CD8-positive, alpha-beta memory T cell (primary cell): Measurements from ENCODE around the gene ADO. TPM values are rescaled to one million over a fixed set of nuclear protein-coding genes. Genes with fewer than 3 reads are reported as not detected.

Experiments used
- polyA plus RNA-seq: library from polyadenylated mRNA; unstranded; fragments of 300-500 nt; fragmentation: Illumina TruSeq; gene quantifications from one replicate; pipeline ENCODE4 v1.2.3, GENCODE V29; 2021
- total RNA-seq, 2 experiments: library from RNA; stranded (reverse); gene quantifications; one replicate each; pipeline ENCODE4 v1.2.3, GENCODE V29; 2021

Gene ADO
- total and polyA plus RNA-seq, 3 experiments from 2014 or later: 2.8 to 39.4 (median 38.4) TPM

Other genes starting within 250 kb of the ADO start
- 10 to 100 TPM; 87.8 to 89.9 TPM for gene EGR2, start 11.6 kb downstream of the ADO start, total RNA-seq
- gene EGR2, start 11.6 kb downstream of the ADO start, polyA plus RNA-seq: not detected